OCI-LY7 (cell line): ENCODE results near the gene SMAP1.

ENCODE experiments used
- CTCF ChIP-seq: fragments of 200-600 bp; sonication (generic); conservative IDR thresholded peaks from 2 replicates; pipeline ENCODE4 v1.5.1; 2014; ENCODE audit warnings: mild to moderate bottlenecking, antibody characterized with exemption, low read length, moderate library complexity, mixed read lengths
- EZH2phosphoT487 ChIP-seq: fragments of 200-600 bp; sonication (generic); IDR thresholded peaks from 2 replicates; pipeline ENCODE4 v1.6.1; 2018; ENCODE audit warnings: low read depth, borderline replicate concordance, mild to moderate bottlenecking, mixed run types, antibody characterized with exemption, low read length, moderate library complexity, mixed read lengths

GRCh38 chr6:70864401-70864800 lies 196.7 kb downstream of the SMAP1 start:
- TF ChIP-seq CTCF (no peak), EZH2phosphoT487 (no peak)
